K562 (cell line): Measurements from ENCODE around the gene DROSHA. TPM values are rescaled to one million over a fixed set of nuclear protein-coding genes. Genes with fewer than 3 reads are reported as not detected.

Experiments used
- ATAC-seq: fragments of 200-7000 bp; cut with Tn5 transposase; 3 replicates; pipeline ENCODE4 v1.9.1; 2020; ENCODE audit warnings: moderate library complexity
- BruUV-seq: library from RNA; stranded (reverse); fragments of 400-500 nt; replicated peaks from 2 replicates; lab custom pipeline; 2021; lab: Mats Ljungman, UMichigan
- CTCF ChIA-PET: fragments of 300-600 bp; formaldehyde crosslinking; extraction: SDS; loops from one replicate; lab custom pipeline; 2021; ENCODE audit warnings: low intra/inter-chr PET ratio; lab: Yijun Ruan, JAX
- POLR2A ChIA-PET: fragments of 300-600, 350-650 bp; sonication (Branson Sonifier 250); formaldehyde crosslinking; extraction: SDS; loops from one replicate; lab custom pipeline; 2021; ENCODE audit warnings: antibody characterized with exemption, inconsistent platforms; lab: Yijun Ruan, JAX
- DNase-seq, 4 experiments: peaks; one replicate each; pipeline versions ENCODE4 v3.0.0 to v3.0.0-alpha.2; 2011 to 2018; ENCODE audit warnings: low spot score in 3 of 4, mixed read lengths in 3 of 4; ENCODE audit errors: extremely low read depth in 1 of 4
- FAIRE-seq: peaks from 2 replicates; lab custom pipeline; 2011; peaks lifted over from hg19 to GRCh38; lab: Jason Lieb, UNC
- H2AFZ ChIP-seq: 2 replicates; pipeline ENCODE4 v1.6.0; 2011; ENCODE audit warnings: low read depth, low read length, control low read depth, inconsistent platforms
- H3K27ac ChIP-seq: fragments of 200-600 bp; 3 replicates; pipeline ENCODE4 v1.8.0; 2011; ENCODE audit warnings: low read depth, mild to moderate bottlenecking, control low read depth, inconsistent platforms, low read length, moderate library complexity, mixed read lengths; ENCODE audit errors: extremely low read depth
- H3K27me3 ChIP-seq, 2 experiments: fragments of 300-600 bp in 1 of 2; 2 replicates in 1 of 2; 3 replicates in 1 of 2; pipeline versions ENCODE4 v1.6.0 to v1.8.0; 2011; ENCODE audit warnings: inconsistent platforms in 2 of 2, low read length in 2 of 2, mild to moderate bottlenecking in 1 of 2, mixed read lengths in 1 of 2, moderate library complexity in 1 of 2; ENCODE audit not compliant: control insufficient read depth in 2 of 2, insufficient read depth in 2 of 2
- H3K36me3 ChIP-seq: fragments of 300-600 bp; 3 replicates; pipeline ENCODE4 v1.8.0; 2011; ENCODE audit warnings: mild to moderate bottlenecking, low read length, inconsistent platforms; ENCODE audit not compliant: control insufficient read depth, insufficient read depth
- H3K4me1 ChIP-seq, 2 experiments: fragments of 200-600 bp in 1 of 2; replicated peaks in 1 of 2; 2 replicates in 1 of 2; 3 replicates in 1 of 2; pipeline versions ENCODE4 v1.5.1 to v1.8.0; 2011; ENCODE audit warnings: inconsistent platforms in 2 of 2, low read length in 2 of 2, mild to moderate bottlenecking in 1 of 2, mixed read lengths in 1 of 2, moderate library complexity in 1 of 2; ENCODE audit not compliant: control insufficient read depth in 2 of 2, insufficient read depth in 2 of 2
- H3K4me2 ChIP-seq: 2 replicates; pipeline ENCODE4 v1.6.1; 2011; ENCODE audit warnings: low read length, control low read depth, inconsistent platforms, mixed read lengths; ENCODE audit not compliant: insufficient read depth
- H3K4me3 ChIP-seq: fragments of 200-600 bp; sonication (generic), shearing (Covaris generic); 2 replicates; pipeline ENCODE4 v1.5.1; 2016; ENCODE audit warnings: control low read depth, inconsistent platforms
- H3K79me2 ChIP-seq: fragments of 200-600 bp; 3 replicates; pipeline ENCODE4 v1.8.0; 2011; ENCODE audit warnings: low read length, inconsistent platforms; ENCODE audit not compliant: control insufficient read depth, insufficient read depth
- H3K9ac ChIP-seq, 2 experiments: 2 replicates each; pipeline versions ENCODE4 v1.6.0 to v1.6.1; 2011; ENCODE audit warnings: low read depth in 2 of 2, low read length in 2 of 2, control low read depth in 1 of 2, inconsistent platforms in 1 of 2, mild to moderate bottlenecking in 1 of 2, mixed read lengths in 1 of 2; ENCODE audit not compliant: insufficient read depth in 1 of 2
- H3K9me1 ChIP-seq: one replicate; pipeline ENCODE4 v1.6.0; 2011; ENCODE audit warnings: inconsistent platforms, mild to moderate bottlenecking, low read length, moderate library complexity; ENCODE audit not compliant: control insufficient read depth, insufficient read depth
- H3K9me3 ChIP-seq: replicated peaks from 2 replicates; pipeline ENCODE4 v1.5.1; 2011; ENCODE audit warnings: low read depth, low read length, inconsistent platforms; ENCODE audit not compliant: control insufficient read depth, insufficient read depth
- H4K20me1 ChIP-seq: replicated peaks from 2 replicates; pipeline ENCODE4 v1.6.1; 2011; ENCODE audit warnings: low read length, inconsistent platforms, mixed read lengths; ENCODE audit not compliant: control insufficient read depth, insufficient read depth
- C11orf30 ChIP-seq: fragments of 450-650 bp; IDR thresholded peaks from 2 replicates; pipeline ENCODE4 v1.6.1; 2016; ENCODE audit warnings: low read depth, mild to moderate bottlenecking
- ETS2 ChIP-seq: IDR thresholded peaks from 2 replicates; pipeline ENCODE4 v1.6.1; 2016; ENCODE audit warnings: borderline replicate concordance, missing genetic modification characterization, mild to moderate bottlenecking, moderate library complexity, missing compliant biosample characterization; ENCODE audit not compliant: poor library complexity, severe bottlenecking
- MAFG ChIP-seq: fragments of 450-650 bp; conservative IDR thresholded peaks from 2 replicates; pipeline ENCODE4 v1.6.1; 2016; ENCODE audit warnings: missing genetic modification characterization, missing compliant biosample characterization
- NCOA2 ChIP-seq, 2 experiments: fragments of 450-650 bp; IDR thresholded peaks; 2 replicates each; pipeline ENCODE4 v1.6.1; 2018; ENCODE audit warnings: mild to moderate bottlenecking in 2 of 2, moderate library complexity in 1 of 2; ENCODE audit not compliant: partially characterized antibody in 2 of 2
- TOE1 ChIP-seq, 2 experiments: fragments of 450-650 bp in 1 of 2; sonication (generic) in 1 of 2; formaldehyde crosslinking in 1 of 2; IDR thresholded peaks; 2 replicates each; pipeline versions ENCODE4 v1.7.1 to v1.8.0; 2016 to 2022; ENCODE audit warnings: borderline replicate concordance in 2 of 2, mild to moderate bottlenecking in 2 of 2, antibody characterized with exemption in 1 of 2, inconsistent platforms in 1 of 2, low read depth in 1 of 2, missing genetic modification reagents in 1 of 2, moderate library complexity in 1 of 2
- ZNF311 ChIP-seq: fragments of 250-450 bp; sonication (Bioruptor Pico); IDR thresholded peaks from 2 replicates; pipeline ENCODE4 v1.4.0; 2020; ENCODE audit warnings: mild to moderate bottlenecking, moderate library complexity
- ZNF316 ChIP-seq: fragments of 450-650 bp; IDR thresholded peaks from 2 replicates; pipeline ENCODE4 v1.6.1; 2016
- ZNF75A ChIP-seq: fragments of 450-650 bp; formaldehyde crosslinking; IDR thresholded peaks from 2 replicates; pipeline ENCODE4 v1.4.0; 2020; ENCODE audit warnings: mild to moderate bottlenecking
- ZSCAN32 ChIP-seq: fragments of 450-650 bp; formaldehyde crosslinking; IDR thresholded peaks from 2 replicates; pipeline ENCODE4 v1.4.0; 2020; ENCODE audit warnings: mild to moderate bottlenecking, moderate library complexity
- in situ Hi-C: fragments of 300-500 bp; cut with MboI; formaldehyde crosslinking; loops from 4 replicates; pipeline ENCODE4 v1.15.0; 2018; ENCODE audit warnings: inconsistent platforms, mixed read lengths
- intact Hi-C: fragments of 100-400 bp; cut with micrococcal nuclease; formaldehyde crosslinking; loops from 2 replicates; pipeline ENCODE4 v1.14.2; 2022
- polyA plus RNA-seq, 8 experiments: library from polyadenylated mRNA; depleted of rRNA in 4 of 8; stranded (reverse) in 5 of 8; unstranded in 3 of 8; fragments of >200 nt; fragmentation: Nextera tagmentation in 2 of 8; fragmentation: Illumina TruSeq in 1 of 8; extraction: Ambion mirVana in 2 of 8; extraction: Trizol in 1 of 8; gene quantifications; 2 replicates each; pipeline versions ENCODE4 v1.2.1 to v1.2.3, GENCODE V29; 2011 to 2014; ENCODE audit warnings: inconsistent platforms in 1 of 8, missing spikeins in 1 of 8
- total RNA-seq, 7 experiments: library from RNA; depleted of rRNA in 6 of 7; stranded (reverse); fragments of >200 nt in 6 of 7; fragmentation: Illumina TruSeq in 2 of 7; extraction: Trizol in 2 of 7; gene quantifications; 2 replicates each; pipeline versions ENCODE4 v1.2.1 to v1.2.3, GENCODE V29; 2011 to 2021; ENCODE audit warnings: low replicate concordance in 1 of 7
- TF ChIP-seq, protein P1 (sequence below), 2 experiments: fragments of 450-650 bp; IDR thresholded peaks; 2 replicates each; pipeline ENCODE4 v1.6.1; 2018; ENCODE audit warnings: mild to moderate bottlenecking in 2 of 2, low read depth in 1 of 2; ENCODE audit not compliant: partially characterized antibody in 2 of 2
- TF ChIP-seq, protein P2 (sequence below), 3 experiments: fragments of 200-800 bp in 1 of 3; sonication (Bioruptor generic) in 1 of 3; sonication (generic) in 1 of 3; formaldehyde crosslinking in 1 of 3; IDR thresholded peaks; 2 replicates each; pipeline versions ENCODE4 v1.6.1 to v1.8.0; 2016 to 2022; ENCODE audit warnings: mild to moderate bottlenecking in 2 of 3, missing compliant biosample characterization in 2 of 3, missing genetic modification characterization in 2 of 3, missing genetic modification reagents in 1 of 3
- TF ChIP-seq, protein P3 (sequence below): fragments of 450-650 bp; conservative IDR thresholded peaks from 2 replicates; pipeline ENCODE4 v1.6.1; 2016; ENCODE audit warnings: missing genetic modification characterization, low read depth, mild to moderate bottlenecking, missing compliant biosample characterization, moderate library complexity

Gene DROSHA
- total and polyA plus RNA-seq, 9 of the 15 experiments (the other 6 are each of a cell fraction or from before 2014, with no cell fraction given), result 52.5 to 109 (median 68.9) TPM

- TF ChIP-seq, protein P1, sequence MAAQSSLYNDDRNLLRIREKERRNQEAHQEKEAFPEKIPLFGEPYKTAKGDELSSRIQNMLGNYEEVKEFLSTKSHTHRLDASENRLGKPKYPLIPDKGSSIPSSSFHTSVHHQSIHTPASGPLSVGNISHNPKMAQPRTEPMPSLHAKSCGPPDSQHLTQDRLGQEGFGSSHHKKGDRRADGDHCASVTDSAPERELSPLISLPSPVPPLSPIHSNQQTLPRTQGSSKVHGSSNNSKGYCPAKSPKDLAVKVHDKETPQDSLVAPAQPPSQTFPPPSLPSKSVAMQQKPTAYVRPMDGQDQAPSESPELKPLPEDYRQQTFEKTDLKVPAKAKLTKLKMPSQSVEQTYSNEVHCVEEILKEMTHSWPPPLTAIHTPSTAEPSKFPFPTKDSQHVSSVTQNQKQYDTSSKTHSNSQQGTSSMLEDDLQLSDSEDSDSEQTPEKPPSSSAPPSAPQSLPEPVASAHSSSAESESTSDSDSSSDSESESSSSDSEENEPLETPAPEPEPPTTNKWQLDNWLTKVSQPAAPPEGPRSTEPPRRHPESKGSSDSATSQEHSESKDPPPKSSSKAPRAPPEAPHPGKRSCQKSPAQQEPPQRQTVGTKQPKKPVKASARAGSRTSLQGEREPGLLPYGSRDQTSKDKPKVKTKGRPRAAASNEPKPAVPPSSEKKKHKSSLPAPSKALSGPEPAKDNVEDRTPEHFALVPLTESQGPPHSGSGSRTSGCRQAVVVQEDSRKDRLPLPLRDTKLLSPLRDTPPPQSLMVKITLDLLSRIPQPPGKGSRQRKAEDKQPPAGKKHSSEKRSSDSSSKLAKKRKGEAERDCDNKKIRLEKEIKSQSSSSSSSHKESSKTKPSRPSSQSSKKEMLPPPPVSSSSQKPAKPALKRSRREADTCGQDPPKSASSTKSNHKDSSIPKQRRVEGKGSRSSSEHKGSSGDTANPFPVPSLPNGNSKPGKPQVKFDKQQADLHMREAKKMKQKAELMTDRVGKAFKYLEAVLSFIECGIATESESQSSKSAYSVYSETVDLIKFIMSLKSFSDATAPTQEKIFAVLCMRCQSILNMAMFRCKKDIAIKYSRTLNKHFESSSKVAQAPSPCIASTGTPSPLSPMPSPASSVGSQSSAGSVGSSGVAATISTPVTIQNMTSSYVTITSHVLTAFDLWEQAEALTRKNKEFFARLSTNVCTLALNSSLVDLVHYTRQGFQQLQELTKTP (IDR thresholded peaks at IDR 0.05; ENCODE audit: low read depth in 1 of 2, partially characterized antibody in 2 of 2), result no peak
- no peak for TF ChIP-seq TOE1 (IDR thresholded peaks at IDR 0.05; ENCODE audit: borderline replicate concordance)
- no peak for TF ChIP-seq TOE1 (CRISPR knock-in tag; IDR thresholded peaks at IDR 0.05; ENCODE audit: borderline replicate concordance, low read depth)
- no peak for TF ChIP-seq ETS2 (tag)
Measured at GRCh38 chr5:31573494-31574142, 41.7 kb upstream of the DROSHA start (continued).

DNA sequence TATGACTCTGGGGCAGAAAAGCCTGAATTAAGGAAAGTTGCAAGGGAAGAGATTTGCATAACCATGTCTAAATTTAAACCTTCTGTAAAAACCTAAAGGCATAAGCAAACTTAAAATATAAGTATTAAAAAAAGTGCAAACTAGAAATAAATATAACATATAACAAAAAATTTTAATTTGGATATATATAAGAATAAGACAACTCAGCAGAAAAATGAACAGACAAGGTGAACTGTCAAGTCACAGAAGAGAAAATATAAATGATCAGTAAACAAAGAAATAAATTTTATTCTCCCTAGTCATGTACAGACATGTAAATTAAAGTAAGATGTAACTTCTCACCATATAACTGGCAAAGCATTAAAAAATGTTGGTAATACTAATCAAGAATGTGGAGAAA lies 37.2 kb upstream of the DROSHA start:
- ATAC-seq (no peak), DNase-seq (no peak), FAIRE-seq (no peak)
- no peaks in the 10 kb centered on the region for H3K4me1 ChIP-seq
- in situ Hi-C loops, result no loop called here
- BruUV-seq, result no TSS peak
- intact Hi-C loops, result no loop called here
- H3K4me3 ChIP-seq, result no peak overlapping the region
- no peaks in the 10 kb centered on the region for H4K20me1 ChIP-seq
- H3K79me2 ChIP-seq, result no peaks in the 10 kb centered on the region
- no peak overlapping the region for H3K4me2 ChIP-seq
- H3K9me1 ChIP-seq, result no peaks in the 10 kb centered on the region
- H3K36me3 ChIP-seq, result no peaks in the 10 kb centered on the region
- no peak overlapping the region for H2AFZ ChIP-seq
- ChIA-PET POLR2A (interaction anchor here (0.9 kb wide), 1 partner anchor 9 kb away, joined by 4 read pairs; no protein-coding TSS in a partner anchor), CTCF (no interaction called here)
- H3K27ac ChIP-seq, result no peak overlapping the region
- H3K27me3 ChIP-seq, result peaks cover 9 to 10% of the 10 kb centered on the region in 2 experiments; a peak in 4 of 5 replicates
- no peaks in the 10 kb centered on the region for H3K9me3 ChIP-seq
- H3K9ac ChIP-seq, result no peak overlapping the region
- TF ChIP-seq ZNF311 (CRISPR knock-in tag) (no peak), ZNF316 (peak; percentile 89), MAFG (tag) (peak; percentile 54), ZSCAN32 (CRISPR knock-in tag) (no peak), NCOA2 (IDR thresholded peaks at IDR 0.05; ENCODE audit: partially characterized antibody in 2 of 2) (no peak), C11orf30 (peak; percentile 69), ZNF75A (no peak)
- TF ChIP-seq, protein P2, sequence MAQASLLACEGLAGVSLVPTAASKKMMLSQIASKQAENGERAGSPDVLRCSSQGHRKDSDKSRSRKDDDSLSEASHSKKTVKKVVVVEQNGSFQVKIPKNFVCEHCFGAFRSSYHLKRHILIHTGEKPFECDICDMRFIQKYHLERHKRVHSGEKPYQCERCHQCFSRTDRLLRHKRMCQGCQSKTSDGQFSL (CRISPR knock-in tag; IDR thresholded peaks at IDR 0.05), result no peak
- TF ChIP-seq, protein P2 (tag; IDR thresholded peaks at IDR 0.05), result no peak
- TF ChIP-seq, protein P3, sequence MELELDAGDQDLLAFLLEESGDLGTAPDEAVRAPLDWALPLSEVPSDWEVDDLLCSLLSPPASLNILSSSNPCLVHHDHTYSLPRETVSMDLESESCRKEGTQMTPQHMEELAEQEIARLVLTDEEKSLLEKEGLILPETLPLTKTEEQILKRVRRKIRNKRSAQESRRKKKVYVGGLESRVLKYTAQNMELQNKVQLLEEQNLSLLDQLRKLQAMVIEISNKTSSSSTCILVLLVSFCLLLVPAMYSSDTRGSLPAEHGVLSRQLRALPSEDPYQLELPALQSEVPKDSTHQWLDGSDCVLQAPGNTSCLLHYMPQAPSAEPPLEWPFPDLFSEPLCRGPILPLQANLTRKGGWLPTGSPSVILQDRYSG (tag), result no peak
